NCI-H1092 (cell line): Measurements from ENCODE around the gene NAALADL1.
"Not testable (repeated sequence)": the region's sequence is repeated elsewhere in the genome, so short reads cannot be mapped to it uniquely, and the experiment has no call there.

Experiments
- DNase-seq: peaks from one replicate; lab custom pipeline; 2025; lab: John Stamatoyannopoulos, UW

The NAALADL1 gene

GRCh38 chr11:65051398-65051858 is 6.9 kb downstream of the NAALADL1 start:
- no peak for DNase-seq

- DNase-seq, result no peak
These were observed 10.6 kb downstream of the NAALADL1 start for GRCh38 chr11:65047581-65048422.

GRCh38 chr11:65045728-65046127 is 12.6 kb downstream of the NAALADL1 start:
- DNase-seq, result no peak

GRCh38 chr11:65045061-65045460 is 13.3 kb downstream of the NAALADL1 start:
- no peak for DNase-seq

GRCh38 chr11:65043881-65044501 is 14.4 kb downstream of the NAALADL1 start:
- DNase-seq, result no peak

GRCh38 chr11:65042891-65043290 is 15.5 kb downstream of the NAALADL1 start:
- DNase-seq, result no peak

- DNase-seq, result peak; percentile 98
These were observed 17.3 kb downstream of the NAALADL1 start, which contains the start of gene SAC3D1 for GRCh38 chr11:65040847-65041622. Gene SAC3D1 (plus strand): TSS chr11:65041210. CDS start chr11:65041293, 83 bp downstream.

- DNase-seq, result no peak
These were observed 17.9 kb downstream of the NAALADL1 start for GRCh38 chr11:65040520-65040846.

- DNase-seq, result peak; percentile 15
These were observed 21.4 kb downstream of the NAALADL1 start for GRCh38 chr11:65036931-65037330.

- DNase-seq, result no peak
These were observed 22.8 kb downstream of the NAALADL1 start for GRCh38 chr11:65035579-65035978.

- no peak for DNase-seq
These were observed 23.9 kb downstream of the NAALADL1 start for GRCh38 chr11:65034423-65034822.

- no peak for DNase-seq
These were observed 26.1 kb downstream of the NAALADL1 start for GRCh38 chr11:65032216-65032615.

- peak; percentile 98 for DNase-seq
These were observed 30.9 kb downstream of the NAALADL1 start, which contains the start of gene SNX15 for GRCh38 chr11:65027213-65028067. Gene SNX15 (plus strand): TSS chr11:65027439. CDS start chr11:65027538, 99 bp downstream.

- no peak for DNase-seq
These were observed 31.5 kb downstream of the NAALADL1 start for GRCh38 chr11:65026810-65027209.

- not testable (repeated sequence) for DNase-seq
These were observed 34.9 kb downstream of the NAALADL1 start for GRCh38 chr11:65023502-65023901.

GRCh38 chr11:65021509-65021908 is 36.8 kb downstream of the NAALADL1 start:
- DNase-seq, result no peak

- DNase-seq, result no peak
These were observed 37.4 kb downstream of the NAALADL1 start for GRCh38 chr11:65021003-65021402.

- DNase-seq, result no peak
These were observed 38.5 kb downstream of the NAALADL1 start for GRCh38 chr11:65019824-65020223.

- DNase-seq, result no peak
These were observed 40.4 kb downstream of the NAALADL1 start for GRCh38 chr11:65017937-65018336.

GRCh38 chr11:65016705-65017104 is 41.6 kb downstream of the NAALADL1 start:
- DNase-seq, result no peak

GRCh38 chr11:65014726-65015227 is 43.6 kb downstream of the NAALADL1 start:
- no peak for DNase-seq
